Stomach (tissue), 9 donors: Measurements from ENCODE around the gene LARGE1. TPM values are rescaled to one million over a fixed set of nuclear protein-coding genes. Genes with fewer than 3 reads are reported as not detected.

Experiments used
- DNase-seq, 2 donors: peaks; one replicate each; pipeline versions ENCODE4 v3.0.0 to v3.0.0-alpha.2; 2013 to 2019
- H3K27ac ChIP-seq, 5 donors: fragments of 200-600 bp in 4 of 5; sonication (generic) in 4 of 5; one replicate each; pipeline ENCODE4 v1.5.1; 2013 to 2019; ENCODE audit warnings: mild to moderate bottlenecking in 1 of 5, moderate library complexity in 1 of 5
- H3K27me3 ChIP-seq, 3 donors: fragments of 200-600 bp; sonication (generic); one replicate each; pipeline ENCODE4 v1.5.1; 2017 to 2019; ENCODE audit warnings: mixed run types in 1 of 3
- H3K36me3 ChIP-seq, 4 donors: fragments of 200-600 bp; sonication (generic); 1 replicate in 3 of 4; 2 replicates in 1 of 4; pipeline ENCODE4 v1.5.1; 2016 to 2019
- H3K4me1 ChIP-seq, 4 donors: fragments of 200-600 bp; sonication (generic); one replicate each; pipeline ENCODE4 v1.5.1; 2016 to 2019
- H3K4me3 ChIP-seq, 4 donors: fragments of 200-600 bp; sonication (generic) in 3 of 4; one replicate each; pipeline ENCODE4 v1.5.1; 2016 to 2019; ENCODE audit warnings: mild to moderate bottlenecking in 1 of 4
- H3K9me3 ChIP-seq, 4 donors: fragments of 200-600 bp; sonication (generic); one replicate each; pipeline ENCODE4 v1.5.1; 2016 to 2019
- EP300 ChIP-seq: sonication (generic); formaldehyde crosslinking; IDR thresholded peaks from one replicate; pipeline ENCODE4 v1.6.1; 2017; ENCODE audit warnings: antibody characterized with exemption
- POLR2A ChIP-seq, 4 donors: fragments of 450-650 bp; IDR thresholded peaks; one replicate each; pipeline ENCODE4 v1.6.1; 2016; ENCODE audit warnings: antibody characterized with exemption in 4 of 4, control low read depth in 2 of 4, mild to moderate bottlenecking in 1 of 4, moderate library complexity in 1 of 4
- POLR2AphosphoS5 ChIP-seq, 3 donors: sonication (generic); formaldehyde crosslinking; IDR thresholded peaks; one replicate each; pipeline ENCODE4 v1.6.1; 2016; ENCODE audit warnings: antibody characterized with exemption in 3 of 3
- WGBS, 5 donors: extraction: QIAGEN DNeasy Blood & Tissue Kit in 3 of 5; methylation state at CpG; one replicate each; pipeline versions ENCODE4 v1.1.5 to v1.1.7; 2013 to 2018; 5-methylcytosine and 5-hydroxymethylcytosine counted together
- intact Hi-C: fragments of 100-400 bp; cut with DNase I; formaldehyde crosslinking; loops from one replicate; pipeline ENCODE4 v1.15.1; 2023; ENCODE audit warnings: low total_unique reads
- polyA plus RNA-seq, 3 donors: library from polyadenylated mRNA; stranded (reverse); fragments of 200-250 nt; gene quantifications; one replicate each; pipeline ENCODE4 v1.2.3, GENCODE V29; 2013
- total RNA-seq, 5 donors: library from RNA; depleted of rRNA; stranded (reverse); fragments of >200 nt; gene quantifications; one replicate each; pipeline versions ENCODE4 v1.1.0 to v1.2.3, GENCODE V29; 2014 to 2016
- TF ChIP-seq, protein P1 (sequence below), 7 experiments: fragments of 450-650 bp in 4 of 7; fragments of 200-600 bp in 3 of 7; sonication (generic) in 3 of 7; IDR thresholded peaks; one replicate each; pipeline ENCODE4 v1.5.1; 2016 to 2019; ENCODE audit warnings: antibody characterized with exemption in 7 of 7, control low read depth in 2 of 7, mild to moderate bottlenecking in 1 of 7
- donor health status: healthy with polysubstance abuse.
- donor health status: Bipolar disorder and iron deficiency.
- donor health status: healthy.

Gene LARGE1
- total and polyA plus RNA-seq, 8 donors, result 3.5 to 110 (median 51.6) TPM

DNA sequence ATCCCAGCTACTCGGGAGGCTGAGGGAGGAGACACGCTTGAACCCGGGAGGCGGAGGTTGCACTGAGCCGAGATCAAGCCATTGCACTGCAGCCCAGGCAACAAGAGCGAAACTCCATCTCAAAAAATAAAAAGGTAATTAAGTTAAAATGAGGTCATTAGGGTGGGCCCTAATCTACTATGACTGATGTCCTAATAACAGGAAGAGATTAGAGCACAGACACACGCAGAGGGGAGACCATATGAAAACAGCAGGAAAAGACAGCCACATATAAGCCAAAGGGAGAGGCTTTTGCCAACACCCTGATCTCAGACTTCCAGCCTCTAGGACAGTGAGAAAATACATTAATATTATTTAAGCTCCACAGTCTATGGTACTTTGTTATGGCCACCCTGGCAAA lies 17.3 kb downstream of the LARGE1 start:
- Histone ChIP-seq H3K27ac (no peak overlapping the region), H3K4me1 (peaks cover 0 to 34% (median 17%) of the 10 kb centered on the region in 4 donors), H3K27me3 (no peaks in the 10 kb centered on the region), H3K9me3 (no peaks in the 10 kb centered on the region), H3K4me3 (no peak overlapping the region), H3K36me3 (no peaks in the 10 kb centered on the region)
- no peak for TF ChIP-seq POLR2A (IDR thresholded peaks at IDR 0.05)
- TF ChIP-seq, protein P1, sequence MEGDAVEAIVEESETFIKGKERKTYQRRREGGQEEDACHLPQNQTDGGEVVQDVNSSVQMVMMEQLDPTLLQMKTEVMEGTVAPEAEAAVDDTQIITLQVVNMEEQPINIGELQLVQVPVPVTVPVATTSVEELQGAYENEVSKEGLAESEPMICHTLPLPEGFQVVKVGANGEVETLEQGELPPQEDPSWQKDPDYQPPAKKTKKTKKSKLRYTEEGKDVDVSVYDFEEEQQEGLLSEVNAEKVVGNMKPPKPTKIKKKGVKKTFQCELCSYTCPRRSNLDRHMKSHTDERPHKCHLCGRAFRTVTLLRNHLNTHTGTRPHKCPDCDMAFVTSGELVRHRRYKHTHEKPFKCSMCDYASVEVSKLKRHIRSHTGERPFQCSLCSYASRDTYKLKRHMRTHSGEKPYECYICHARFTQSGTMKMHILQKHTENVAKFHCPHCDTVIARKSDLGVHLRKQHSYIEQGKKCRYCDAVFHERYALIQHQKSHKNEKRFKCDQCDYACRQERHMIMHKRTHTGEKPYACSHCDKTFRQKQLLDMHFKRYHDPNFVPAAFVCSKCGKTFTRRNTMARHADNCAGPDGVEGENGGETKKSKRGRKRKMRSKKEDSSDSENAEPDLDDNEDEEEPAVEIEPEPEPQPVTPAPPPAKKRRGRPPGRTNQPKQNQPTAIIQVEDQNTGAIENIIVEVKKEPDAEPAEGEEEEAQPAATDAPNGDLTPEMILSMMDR (IDR thresholded peaks at IDR 0.05), result no peak
- no peak for TF ChIP-seq EP300
- TF ChIP-seq POLR2AphosphoS5 (IDR thresholded peaks at IDR 0.05), result no peak
- intact Hi-C loops, result no loop called here
- WGBS, 5 donors, result 84 to 93% (median 90%) methylated on average over 7 of the region's 7 CpGs
- DNase-seq, result peak in 1 of 2 donors; percentile 23

DNA sequence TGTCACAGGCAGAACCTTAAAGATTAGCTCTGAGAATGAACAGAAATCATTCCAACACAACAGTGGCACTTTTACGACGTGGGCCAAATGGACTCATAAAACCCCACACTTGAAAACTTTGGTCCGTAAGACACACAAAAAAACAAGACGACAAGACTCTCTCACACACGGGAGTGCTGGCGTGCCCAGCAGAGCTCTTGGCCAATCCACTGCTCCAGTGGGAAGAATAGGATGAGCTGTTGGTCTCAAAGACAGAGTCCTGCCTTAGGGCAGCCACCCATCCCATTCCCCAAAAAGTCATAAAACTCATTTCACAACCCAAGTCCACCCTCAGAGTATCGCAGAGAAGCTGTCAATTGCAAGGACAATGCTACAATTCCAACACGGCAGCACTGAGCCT lies 18.2 kb downstream of the LARGE1 start:
- DNase-seq, result no peak
- WGBS, 5 donors, result 89 to 96% (median 94%) methylated on average over 8 of the region's 8 CpGs
- intact Hi-C loops, result no loop called here
- Histone ChIP-seq H3K36me3 (no peaks in the 10 kb centered on the region), H3K27me3 (no peaks in the 10 kb centered on the region), H3K9me3 (no peaks in the 10 kb centered on the region), H3K27ac (no peak overlapping the region), H3K4me3 (no peak overlapping the region), H3K4me1 (peaks cover 0 to 34% (median 20%) of the 10 kb centered on the region in 4 donors)
- TF ChIP-seq POLR2AphosphoS5 (IDR thresholded peaks at IDR 0.05) (no peak), POLR2A (IDR thresholded peaks at IDR 0.05) (no peak), EP300 (no peak)
- TF ChIP-seq, protein P1 (IDR thresholded peaks at IDR 0.05), result no peak

DNA sequence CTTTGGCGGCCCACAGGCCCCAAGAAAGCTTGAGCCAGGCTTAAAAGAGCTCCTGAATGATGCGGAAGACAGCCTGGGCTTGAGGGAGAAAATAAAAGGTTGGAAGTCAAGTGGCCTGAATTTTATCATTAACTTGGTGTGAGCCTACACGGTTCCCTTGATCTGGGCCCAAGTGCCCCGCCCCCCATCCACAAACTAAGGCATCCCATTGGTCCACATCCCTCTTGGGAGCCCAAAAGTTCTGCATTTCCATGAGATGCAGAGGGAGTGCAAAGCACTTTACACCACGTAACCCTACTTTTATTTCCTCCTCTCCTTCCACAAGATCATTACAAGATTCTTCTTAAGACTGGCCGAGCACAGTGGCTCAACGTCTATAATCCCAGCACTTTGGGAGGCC lies 22.2 kb downstream of the LARGE1 start:
- 80 to 84% (median 81%) methylated on average over 7 of the region's 7 CpGs for WGBS, 5 donors
- Histone ChIP-seq H3K4me1 (peaks cover 6 to 40% (median 23%) of the 10 kb centered on the region in 4 donors), H3K27me3 (no peaks in the 10 kb centered on the region), H3K27ac (no peak overlapping the region), H3K4me3 (no peak overlapping the region), H3K9me3 (no peaks in the 10 kb centered on the region), H3K36me3 (no peaks in the 10 kb centered on the region)
- no peak for TF ChIP-seq POLR2AphosphoS5 (IDR thresholded peaks at IDR 0.05)
- TF ChIP-seq, protein P1 (IDR thresholded peaks at IDR 0.05), result no peak
- no peak for TF ChIP-seq POLR2A (IDR thresholded peaks at IDR 0.05)
- TF ChIP-seq EP300, result no peak
- intact Hi-C loops, result no loop called here
- DNase-seq, result no peak

DNA sequence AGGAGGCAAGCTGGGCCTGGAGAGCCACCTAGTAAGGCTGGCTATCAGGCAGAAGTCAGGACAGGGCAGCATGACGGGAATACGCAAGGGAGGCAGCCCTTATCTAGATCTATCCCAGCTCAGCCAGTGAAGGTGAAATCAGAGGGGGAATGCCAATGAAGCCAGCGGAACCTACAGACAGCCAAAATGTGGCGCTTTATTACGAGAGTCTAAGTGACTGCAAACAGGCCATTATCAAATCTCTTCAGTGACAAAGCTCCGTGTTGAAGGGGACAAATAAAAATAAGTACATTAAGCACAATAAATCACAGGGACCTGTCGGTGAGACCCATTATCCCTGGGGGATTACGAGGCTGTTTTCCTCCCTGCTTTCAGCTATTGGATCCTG lies 22.8 kb downstream of the LARGE1 start:
- peak in 1 of 2 donors; percentile 26 for DNase-seq
- WGBS, 5 donors, result 43 to 70% (median 54%) methylated on average over 8 of the region's 8 CpGs
- H3K27me3 ChIP-seq, result no peaks in the 10 kb centered on the region
- no peak overlapping the region for H3K4me3 ChIP-seq
- TF ChIP-seq, protein P1 (IDR thresholded peaks at IDR 0.05), result no peak
- H3K9me3 ChIP-seq, result no peaks in the 10 kb centered on the region
- intact Hi-C loops, result no loop called here
- H3K36me3 ChIP-seq, result no peaks in the 10 kb centered on the region
- peak overlapping the region in 2 of 5 donors; percentile 8 to 52 for H3K27ac ChIP-seq
- peaks cover 6 to 37% (median 22%) of the 10 kb centered on the region in 4 donors for H3K4me1 ChIP-seq
